NCI-H2227 treated with DMSO at 0.1 percent for 48 hours (cell line): Measurements from ENCODE around the gene IMPACT.
A peak's percentile ranks its signal among the peaks of the same experiment; 100 is the strongest.

ENCODE experiments used
- DNase-seq: peaks from one replicate; lab custom pipeline; 2025; lab: John Stamatoyannopoulos, UW

IMPACT gene

DNA sequence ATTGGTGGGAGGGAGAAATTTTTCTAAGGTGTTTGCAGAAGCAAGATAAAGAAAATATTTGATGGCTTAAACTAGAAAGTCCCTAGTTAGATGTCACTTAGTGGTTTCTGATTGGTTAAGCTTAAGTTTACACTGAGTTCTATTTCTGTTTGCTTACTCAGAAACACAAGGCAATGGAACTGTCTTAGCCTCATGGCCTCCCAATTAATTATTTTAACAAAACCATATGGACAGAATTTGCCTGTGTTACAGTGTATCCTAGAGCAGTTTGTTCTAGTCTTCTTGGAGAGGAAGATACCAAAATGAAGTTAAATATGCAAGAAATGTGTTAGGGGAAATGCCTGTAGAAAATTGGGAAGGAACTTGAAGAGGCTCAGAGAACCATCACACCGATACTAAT, 4.6 kb upstream of the IMPACT start:
- no peak for DNase-seq

DNA sequence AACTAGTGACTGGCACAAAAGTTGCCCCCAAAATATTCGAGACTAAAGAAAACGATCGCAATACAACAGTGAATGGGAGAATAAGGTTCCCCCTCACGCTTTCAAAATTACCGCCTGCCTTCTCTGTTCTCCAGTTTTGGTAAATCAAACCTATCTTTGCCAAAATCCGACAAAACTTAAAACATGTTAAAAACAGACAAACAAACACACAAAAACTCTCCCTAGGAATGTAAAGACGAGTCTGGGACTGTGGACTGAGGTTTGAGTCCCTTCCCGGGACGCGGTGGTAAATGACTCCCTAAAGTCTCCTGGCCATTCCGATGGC, 435 bp upstream of the IMPACT start:
- DNase-seq: no peak

DNA sequence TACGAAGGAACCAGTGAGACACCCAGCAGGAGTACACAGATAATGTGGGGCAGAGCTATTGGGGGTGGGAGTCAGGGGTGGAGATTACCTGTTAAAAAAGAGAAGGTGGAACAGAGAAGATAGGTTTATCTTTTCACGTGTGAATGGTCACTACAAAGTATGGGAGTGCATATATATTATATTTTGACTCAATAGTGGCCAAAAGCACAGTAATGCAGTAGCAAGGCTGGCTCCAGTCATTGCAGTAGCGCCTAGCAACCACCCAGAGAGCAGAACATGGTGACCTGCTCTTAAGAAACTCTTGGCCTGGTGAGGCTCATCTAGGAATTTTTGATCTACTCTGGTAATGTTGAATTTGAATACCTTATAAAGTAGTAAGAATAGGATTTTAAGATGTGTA, 1.0 kb downstream of the IMPACT start:
- DNase-seq: no peak

DNA sequence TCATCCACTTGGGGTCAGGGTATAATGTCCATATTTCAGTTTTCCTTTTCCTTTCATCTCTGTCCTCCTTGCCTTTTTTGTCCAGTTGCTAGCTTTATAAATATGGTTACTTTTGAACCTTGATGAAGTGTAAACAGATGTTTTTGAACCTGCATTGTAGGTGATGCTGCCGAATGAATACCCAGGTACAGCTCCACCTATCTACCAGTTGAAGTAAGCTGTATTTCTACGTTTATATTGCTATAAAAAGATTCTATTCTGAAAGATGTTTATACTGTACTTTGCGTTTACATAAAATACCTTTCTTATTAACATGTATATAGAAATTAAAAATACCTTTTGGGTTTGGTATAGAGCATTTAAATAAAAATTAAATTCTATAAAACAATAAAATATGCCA, 2.2 kb downstream of the IMPACT start:
- DNase-seq: peak; percentile 3

DNA sequence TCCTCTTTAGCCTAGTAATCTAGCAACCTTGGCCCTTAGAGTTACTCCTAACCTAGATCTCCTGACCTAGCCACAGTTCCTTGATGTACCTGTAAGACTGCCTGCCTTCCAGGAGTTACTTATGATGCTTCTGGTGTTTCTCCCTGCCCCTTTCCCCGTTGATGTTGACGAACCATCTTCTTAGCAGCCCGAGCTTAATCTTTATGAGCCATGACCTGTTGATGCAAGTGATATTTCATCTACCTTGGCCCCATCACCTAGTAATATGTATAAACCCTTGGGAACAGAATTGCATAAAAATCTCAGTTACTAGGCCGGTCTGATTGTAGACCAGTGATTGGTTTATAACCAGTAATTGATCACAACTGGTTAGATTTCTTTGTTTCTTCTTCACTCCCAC, 2.7 kb downstream of the IMPACT start:
- no peak for DNase-seq

DNA sequence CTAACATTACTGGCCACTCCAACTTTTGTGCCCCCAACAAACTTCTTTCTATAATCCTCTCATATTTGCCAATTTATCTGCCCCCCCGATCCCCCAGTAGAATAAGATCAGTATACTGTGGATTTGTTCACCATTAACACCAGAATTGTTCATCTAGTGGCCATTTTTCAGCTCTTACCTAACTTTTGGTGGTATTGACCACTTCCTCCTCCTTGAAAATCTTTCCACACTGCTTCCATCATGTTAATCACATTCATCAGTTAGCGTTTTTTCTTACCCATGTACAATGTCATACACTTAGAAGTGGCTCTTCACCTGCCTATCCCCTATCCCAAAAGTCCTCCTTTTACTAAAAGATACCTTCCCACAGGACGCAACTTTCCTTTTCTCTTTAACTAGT, 6.1 kb downstream of the IMPACT start:
- no peak for DNase-seq

DNA sequence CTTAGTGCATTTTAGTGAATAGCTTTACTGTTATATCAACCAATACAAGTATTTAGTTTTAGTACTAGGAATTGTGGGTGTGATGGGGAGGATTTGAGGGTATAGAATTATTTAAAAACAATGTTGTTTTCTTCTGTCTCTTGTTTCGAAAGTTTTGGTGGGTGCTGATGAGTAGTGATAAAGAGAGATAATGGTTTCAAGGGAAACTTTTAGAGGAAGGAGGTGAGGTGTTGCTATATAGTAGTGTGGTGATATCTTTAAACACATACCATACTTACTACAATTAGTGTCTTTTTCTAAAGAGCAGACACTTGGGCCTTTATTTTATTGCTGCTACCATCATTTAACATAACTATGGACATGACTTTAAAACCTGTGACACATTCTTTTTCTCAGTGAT, 10.5 kb downstream of the IMPACT start:
- DNase-seq: no peak

DNA sequence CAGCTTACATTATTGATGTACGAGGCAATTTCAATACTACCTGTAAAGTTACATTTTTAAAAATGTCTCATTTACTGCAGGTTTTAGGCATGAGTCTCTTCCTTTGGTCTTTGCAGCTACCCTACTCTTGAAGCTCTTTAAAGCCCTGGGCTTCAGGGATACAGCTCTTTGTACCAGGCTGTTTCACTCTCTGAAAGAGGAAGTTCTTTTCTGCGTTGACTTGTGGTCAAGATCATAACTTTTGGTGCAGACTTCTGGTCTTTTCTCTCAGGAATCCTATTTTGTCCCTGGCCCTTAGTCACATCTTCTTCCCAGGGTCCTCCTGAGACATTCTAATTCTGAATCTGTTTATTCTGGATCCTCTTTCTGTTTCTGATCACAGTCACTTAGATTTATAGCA, 17.4 kb downstream of the IMPACT start:
- no peak for DNase-seq

DNA sequence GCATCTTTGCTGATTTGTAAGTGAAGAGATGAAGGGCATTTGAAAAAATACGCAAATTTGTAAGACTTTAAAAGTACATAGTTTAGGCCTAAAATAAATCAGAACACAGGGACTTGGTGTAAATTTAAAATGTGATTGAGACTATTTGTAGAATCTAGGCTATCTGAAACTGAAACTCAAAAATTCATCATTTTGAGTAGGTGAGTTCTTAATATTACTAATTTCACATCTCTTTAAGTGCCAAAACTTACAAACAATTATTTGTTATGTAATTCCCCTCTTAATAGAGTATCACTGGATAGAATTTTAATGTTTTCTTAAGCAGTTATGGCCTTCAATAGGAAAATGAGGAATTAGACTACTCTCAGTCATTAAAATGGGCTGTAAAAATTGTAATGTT, 20.0 kb downstream of the IMPACT start:
- DNase-seq: no peak

DNA sequence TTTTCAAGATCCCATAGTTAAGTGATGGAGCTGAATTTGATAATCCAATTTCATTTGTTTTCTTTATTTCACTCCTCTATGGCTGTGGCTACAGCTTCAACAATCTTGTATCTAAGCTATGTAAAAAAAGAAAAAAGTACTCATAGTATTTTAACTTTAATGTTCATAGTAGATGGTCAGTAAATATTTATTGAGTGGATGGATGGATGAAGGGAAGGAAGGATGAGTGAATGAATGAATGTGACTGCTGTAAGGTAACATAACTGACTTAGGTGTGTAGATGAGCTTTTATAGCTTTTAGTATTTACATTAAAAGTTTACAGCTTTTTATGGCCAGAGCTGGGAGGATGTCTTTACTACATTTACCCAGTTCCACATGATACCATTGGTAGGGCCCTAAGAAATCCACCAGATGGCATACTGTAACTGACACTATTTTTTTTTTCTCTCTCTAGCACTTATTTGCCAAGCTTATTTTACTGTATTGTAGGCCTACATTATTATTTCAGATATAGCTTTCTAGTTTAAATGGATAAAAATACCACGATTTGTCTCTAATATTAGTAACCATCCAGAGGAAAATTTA, 20.6 kb downstream of the IMPACT start:
- DNase-seq: no peak

DNA sequence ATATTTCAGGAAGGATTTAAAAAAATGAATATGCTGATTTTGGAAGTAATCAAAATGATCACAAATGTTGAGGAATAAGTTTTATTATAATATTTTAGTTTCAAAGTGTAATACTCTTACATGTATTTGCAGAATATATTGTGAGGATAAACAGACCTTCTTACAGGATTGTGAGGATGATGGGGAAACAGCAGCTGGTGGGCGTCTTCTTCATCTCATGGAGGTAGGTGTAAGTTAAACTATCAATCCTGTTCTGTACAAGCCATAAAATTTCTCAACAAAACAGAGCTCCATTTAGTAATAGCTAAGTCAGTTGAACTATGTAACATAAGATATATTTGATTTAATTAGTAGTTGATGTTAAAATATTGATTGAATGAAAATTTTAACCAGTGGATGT, 21.5 kb downstream of the IMPACT start:
- no peak for DNase-seq

DNA sequence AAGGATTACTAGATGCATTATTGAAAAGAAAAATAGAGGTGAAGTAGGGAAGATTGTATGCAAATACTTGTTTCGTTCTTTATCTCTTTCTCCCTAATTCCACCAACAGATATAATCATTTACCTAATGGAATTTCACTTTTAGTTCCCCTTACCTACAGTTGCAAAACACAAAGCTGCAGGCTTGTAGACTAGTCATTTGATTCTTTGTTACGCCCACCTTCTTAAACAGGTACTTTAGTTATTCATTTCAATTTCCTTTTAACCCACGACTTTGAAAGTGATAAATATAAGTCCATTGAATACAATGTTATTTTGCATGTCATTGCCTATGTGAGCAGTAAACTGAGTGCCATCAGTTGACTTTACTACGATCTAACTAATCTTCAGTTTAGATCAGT, 30.1 kb downstream of the IMPACT start:
- DNase-seq: no peak

DNA sequence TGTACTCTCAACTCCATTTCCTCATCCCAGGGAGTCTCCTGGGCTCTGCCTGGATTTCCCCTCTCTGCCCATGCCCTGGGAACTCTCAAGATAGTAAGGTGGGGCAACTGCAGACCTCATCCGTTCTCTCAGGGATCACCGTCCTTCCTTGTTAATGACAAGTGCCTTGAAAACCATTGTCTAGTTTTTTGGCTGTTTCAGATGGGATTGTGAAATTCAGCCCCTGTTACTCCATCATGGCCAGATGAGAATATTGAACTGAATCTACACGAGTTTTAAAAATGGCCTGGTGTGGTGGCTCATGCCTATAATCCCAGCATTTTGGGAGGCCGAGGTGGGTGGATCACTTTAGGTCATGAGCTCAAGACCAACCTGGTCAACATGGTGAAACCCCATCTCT, 33.3 kb downstream of the IMPACT start:
- no peak for DNase-seq

DNA sequence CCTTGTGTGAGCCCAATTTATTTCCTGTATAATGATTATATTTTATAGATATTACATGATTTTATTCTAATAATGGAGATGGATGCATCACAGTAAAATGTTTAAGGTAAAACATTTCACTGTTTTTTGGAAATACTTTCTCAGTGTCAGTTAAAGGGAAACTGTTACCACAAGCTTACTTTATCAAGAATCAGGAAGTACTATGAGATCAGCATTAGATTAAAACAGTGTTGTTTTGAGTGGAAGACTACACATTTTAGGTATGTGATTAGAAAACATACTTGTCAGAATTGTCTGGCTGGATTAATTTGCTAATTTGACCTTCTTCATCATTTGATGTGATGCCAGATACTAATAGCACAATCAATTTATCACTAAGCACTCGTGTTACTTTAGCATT, 33.9 kb downstream of the IMPACT start, which contains the start of gene HRH4:
HRH4 (plus strand) TSS at position 250 of the 400 bp plus-strand sequence; CDS start at position 342, 92 bp downstream.
- DNase-seq: no peak

DNA sequence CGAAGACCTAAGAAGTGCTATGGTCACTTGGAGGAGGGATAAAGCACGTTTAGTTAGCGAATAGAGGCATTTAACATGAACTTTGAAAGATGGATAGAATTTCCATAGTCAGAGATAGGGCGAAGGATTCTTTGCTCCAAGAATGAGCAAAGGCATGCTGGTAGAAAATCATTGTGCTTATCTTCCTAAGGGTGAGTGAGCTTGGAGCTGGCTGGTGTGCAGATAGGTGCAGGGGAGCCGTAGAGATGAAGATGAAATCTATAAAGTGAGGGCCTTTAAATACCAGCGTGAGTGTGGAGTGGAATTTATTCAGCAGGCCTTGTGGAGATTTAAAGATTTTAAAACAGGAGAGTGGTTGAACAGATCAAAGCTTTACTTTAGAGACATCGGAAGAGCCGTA, 35.5 kb downstream of the IMPACT start:
- no peak for DNase-seq

DNA sequence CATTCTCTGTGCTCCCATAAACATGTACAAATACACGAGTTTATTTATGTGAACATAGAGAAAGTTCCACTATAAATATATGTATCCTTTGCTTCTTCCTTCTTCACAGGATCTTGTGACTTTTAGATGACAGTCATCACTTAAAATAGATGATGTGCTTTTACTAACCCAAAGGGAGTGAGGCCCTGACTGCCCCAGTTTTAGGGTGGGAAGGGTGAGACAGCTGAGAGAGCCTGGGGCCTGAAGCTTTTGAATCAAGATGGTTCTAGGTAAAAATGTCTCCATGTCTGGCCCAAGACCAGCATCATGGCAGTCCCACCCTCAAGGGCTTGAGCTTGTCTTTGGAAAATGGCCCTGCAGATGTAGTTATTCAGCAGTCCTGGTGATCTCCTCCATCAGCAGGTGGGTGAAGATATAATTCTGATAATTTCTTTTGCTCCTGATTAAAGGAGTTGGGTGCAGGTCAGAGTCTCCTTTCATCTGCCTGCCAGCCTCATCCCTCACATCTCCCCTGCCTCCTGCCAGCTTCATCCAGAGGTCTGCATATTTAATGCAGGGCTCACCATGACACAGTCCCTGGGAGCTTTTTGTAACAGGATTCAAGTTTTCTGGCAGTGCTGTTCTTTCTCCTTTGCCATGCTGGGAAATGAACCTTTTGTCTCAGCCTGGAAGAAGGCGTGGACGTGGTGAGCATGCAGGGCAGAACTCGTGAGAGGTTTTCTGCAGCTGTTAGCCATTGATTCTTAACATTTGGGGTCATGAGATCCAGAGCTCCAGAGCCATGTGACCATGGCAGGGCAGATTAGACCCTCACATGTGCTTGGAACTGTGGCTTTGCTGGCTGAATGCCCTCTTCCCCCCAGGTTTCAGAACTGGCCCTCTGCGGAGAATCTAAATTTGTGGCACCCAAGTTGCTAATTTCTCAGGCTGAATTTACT, 36.6 kb downstream of the IMPACT start:
- no peak for DNase-seq

DNA sequence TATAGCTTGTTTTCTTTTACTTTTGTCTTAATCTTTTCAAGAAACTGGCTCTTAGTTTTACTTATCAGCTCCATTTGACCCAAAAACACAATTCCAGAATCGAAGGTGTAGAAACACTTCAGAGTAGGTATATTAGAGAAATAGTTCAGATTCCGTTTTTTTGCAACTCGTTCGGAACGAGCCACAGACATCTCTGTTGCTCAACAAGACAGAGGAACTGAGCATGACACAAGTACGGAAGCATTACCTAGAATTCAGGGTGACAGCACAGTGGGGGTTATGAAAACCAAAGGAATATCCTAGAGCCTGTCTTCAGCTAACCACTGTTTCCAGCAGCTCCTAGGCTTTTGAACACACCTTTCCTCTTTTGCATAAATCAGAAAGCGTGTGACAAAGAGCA, 39.0 kb downstream of the IMPACT start:
- no peak for DNase-seq

DNA sequence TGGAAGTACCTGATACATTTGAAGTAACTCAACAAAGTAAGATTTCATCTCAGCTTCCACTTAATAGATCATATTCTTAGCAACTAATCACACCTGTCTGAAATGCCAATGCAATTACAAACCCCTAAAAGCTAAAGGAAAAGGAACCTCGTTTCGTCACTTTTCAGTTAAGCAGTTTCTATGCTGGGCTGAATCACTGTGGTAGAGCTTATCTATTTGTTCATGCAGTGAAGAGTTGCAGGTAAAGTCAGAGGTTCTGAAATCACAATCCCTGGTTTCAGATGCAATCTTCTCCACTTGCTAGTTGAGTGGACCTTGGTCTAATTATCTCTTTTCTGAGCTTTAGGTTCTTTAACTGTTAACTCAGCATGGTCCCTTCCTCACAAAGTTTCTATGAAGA, 40.3 kb downstream of the IMPACT start:
- no peak for DNase-seq

DNA sequence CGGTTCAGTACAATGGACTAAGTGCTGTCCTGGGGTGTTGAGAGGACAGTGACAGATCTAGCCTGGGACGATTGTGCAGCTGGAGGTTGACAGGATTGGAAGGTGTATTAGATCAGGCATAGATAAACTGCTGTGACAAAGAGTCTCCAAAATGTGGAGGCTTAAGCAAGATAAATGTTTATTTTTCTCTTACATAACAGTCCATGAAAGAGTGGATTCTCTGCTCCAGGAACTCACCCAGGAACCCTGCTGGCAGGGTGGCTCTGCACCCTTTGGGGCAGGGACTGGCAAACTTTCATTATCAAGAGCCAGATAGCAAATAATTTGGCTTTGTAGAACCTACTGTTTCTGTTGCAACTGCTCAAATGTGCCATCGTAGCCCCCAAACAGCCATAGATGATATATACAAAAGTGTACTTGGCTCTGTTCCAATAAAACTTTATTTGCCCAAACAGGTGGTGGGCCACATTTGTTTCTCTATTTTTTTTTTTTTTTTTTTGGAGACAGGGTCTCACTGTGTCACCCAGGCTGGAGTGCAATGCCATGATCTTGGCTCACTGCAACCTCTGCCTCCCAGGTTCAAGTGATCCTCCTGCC, 43.6 kb downstream of the IMPACT start:
- no peak for DNase-seq

DNA sequence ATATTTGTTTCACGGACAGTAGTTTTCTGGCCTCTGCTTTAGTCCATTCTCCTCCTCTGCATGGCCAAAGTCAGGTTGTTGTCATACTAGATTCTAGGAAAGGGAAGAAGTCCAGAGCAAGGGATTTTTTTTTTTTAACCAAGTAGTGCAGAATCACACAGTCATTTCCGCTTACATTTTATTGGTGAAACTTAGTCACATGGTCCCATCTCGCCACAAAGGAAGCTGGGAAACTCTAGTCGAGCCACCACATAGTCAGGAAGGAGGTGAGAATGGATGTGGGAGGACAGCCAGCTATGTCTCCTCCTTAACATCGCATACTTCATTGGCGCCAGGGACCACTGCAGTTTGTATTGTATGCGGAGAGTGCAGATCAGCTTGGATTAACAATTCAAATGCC, 44.3 kb downstream of the IMPACT start:
- no peak for DNase-seq

DNA sequence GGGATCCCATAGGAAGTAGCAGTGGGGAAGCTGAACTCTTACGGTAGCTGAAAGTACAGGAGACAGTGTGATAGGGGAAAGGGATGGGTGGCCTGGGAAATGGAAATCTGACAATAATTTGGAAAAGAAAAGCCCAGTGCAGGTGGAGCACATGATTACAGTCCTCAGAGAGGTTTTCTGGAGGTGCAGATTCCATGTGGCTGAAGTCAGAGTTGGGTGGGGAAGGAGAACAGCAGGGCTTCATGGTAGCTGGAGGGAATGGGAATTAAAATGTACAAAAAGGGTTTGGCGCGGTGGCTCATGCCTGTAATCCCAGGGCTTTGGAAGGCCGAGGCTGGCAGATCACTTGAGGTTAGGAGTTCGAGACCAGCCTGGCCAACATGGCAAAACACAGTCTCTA, 46.1 kb downstream of the IMPACT start:
- no peak for DNase-seq

DNA sequence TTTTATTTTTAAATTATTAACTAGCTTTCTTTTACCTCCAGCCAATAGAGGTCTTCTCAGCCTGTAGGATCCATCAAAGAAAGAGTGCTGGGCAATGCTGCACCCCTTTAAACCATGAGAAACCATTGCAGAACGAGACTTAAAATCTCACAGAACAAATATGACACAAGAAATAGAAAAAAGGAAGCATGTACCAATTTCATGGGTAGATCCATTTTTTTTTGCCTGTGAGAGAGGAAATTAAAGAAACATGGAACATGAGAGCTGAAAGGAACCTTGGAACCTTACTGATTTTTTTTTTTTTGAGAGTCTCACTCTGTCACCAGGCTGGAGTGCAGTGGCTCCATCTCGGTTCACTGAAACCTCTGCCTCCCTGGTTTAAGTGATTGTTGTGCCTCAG, 47.9 kb downstream of the IMPACT start:
- no peak for DNase-seq

DNA sequence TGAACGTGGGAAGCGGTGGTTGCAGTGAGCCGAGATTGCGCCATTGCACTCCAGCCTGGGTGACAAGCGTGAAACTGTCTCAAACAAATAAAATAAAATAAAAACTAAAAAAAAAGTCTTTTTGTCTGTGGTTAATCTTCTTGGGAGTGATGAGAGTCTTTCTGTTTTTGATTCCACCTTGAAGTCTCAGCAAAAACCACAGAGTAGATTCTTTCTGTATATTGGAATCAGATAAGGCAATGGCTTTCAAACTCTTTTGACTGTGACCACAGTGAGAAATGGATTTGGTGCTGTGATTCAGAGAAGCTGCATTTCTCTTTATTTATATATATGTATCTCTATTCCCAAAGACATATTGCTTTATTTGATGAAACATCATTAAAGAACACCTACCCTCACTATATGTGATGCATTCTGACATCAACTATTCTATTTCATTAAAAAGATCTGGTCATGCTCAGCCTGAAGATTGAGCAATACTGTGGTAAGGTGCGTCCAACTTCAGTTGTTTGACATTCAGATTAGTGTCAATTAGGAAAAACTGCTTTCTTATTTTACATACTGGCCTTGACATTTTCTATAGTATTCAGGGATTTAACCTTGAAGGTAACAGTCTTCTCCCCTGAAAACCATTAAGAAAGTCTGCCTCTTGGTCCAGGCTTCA, 49.6 kb downstream of the IMPACT start:
- DNase-seq: no peak
